NCI-H1694 treated with DMSO at 0.1 percent for 48 hours (cell line): ENCODE results near the gene FOXP3.
"Not testable (repeated sequence)": the region's sequence is repeated elsewhere in the genome, so short reads cannot be mapped to it uniquely, and the experiment has no call there.

Experiments used
- DNase-seq: peaks from one replicate; lab custom pipeline; 2025; lab: John Stamatoyannopoulos, UW

The FOXP3 gene

DNA sequence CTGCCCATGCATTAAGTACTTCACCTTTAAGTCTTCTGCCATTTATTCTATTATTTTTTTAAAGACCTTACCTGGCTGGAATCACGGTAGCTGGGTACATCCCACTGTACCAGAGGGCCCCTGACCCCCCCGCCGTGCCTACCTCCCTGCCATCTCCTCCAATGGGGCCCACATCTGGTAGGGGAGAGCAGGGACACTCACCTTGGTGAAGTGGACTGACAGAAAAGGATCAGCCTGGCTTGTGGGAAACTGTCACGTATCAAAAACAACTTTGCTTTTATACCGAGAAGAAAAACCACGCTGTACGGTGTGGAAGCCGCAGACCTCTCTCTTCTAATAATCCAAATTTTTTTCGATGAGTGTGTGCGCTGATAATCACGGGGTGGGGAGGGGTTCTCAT is at the start of gene FOXP3:
FOXP3 (minus strand) TSS at position 251 of the 400 bp plus-strand sequence. CDS start 6,205 bp downstream, outside the sequence.
- no peak for DNase-seq

GRCh38 chrX:49312176-49312575 is 47.7 kb upstream of the FOXP3 start:
- no peak for DNase-seq

DNA sequence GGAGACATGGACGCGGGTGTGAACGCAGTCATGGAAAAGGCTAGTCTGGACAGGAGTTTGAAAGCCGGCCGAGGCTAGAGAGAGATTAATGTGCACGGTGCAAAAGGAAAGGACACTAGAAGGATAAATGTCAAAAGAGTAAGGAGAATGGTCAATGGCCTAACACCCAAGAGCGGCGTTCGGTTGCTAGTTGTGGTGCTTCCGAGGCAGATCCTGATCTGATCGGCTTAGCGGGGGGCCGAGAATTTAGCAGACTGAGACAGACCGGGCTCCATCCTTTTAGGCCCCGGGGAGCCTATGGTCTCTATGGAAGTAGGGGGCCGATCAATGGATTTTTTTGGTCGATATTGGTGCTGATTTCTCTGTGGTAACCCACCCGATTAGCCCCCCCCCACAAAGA is 45.9 kb upstream of the FOXP3 start:
- no peak for DNase-seq

GRCh38 chrX:49309401-49309981 is 45.0 kb upstream of the FOXP3 start:
- no peak for DNase-seq

DNA sequence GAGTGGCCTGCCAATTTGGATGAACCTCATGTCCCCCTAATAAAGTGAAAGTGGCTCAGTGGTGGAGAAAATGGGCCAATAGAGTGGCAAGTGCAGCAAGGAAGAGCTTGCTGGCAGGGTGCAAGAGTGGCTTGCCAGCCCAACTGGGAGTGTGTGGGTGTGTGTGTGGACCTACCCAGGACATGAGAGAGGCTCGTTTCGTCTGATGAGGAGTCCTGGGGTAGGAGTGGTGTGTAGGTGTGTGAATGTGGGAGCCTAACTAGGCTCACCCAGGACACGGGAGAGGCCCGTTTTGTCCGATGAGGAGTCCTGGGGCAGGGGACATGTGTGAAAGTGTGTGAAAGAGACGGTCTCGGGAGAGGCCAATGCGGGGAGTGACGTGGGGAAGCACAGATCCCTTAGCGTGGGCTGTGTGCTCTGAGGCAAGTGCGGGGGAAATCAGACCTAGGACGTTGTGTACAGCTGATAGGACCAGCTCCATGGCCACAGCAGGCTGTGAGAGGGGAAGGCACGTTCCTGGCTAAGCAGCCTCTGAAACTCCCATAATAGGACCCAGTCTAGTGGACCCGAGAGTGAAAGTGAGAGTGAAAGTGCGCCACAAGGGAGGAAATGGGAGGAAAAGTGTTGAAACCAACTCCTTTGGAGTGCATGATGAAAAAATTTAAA is 44.2 kb upstream of the FOXP3 start:
- no peak for DNase-seq

DNA sequence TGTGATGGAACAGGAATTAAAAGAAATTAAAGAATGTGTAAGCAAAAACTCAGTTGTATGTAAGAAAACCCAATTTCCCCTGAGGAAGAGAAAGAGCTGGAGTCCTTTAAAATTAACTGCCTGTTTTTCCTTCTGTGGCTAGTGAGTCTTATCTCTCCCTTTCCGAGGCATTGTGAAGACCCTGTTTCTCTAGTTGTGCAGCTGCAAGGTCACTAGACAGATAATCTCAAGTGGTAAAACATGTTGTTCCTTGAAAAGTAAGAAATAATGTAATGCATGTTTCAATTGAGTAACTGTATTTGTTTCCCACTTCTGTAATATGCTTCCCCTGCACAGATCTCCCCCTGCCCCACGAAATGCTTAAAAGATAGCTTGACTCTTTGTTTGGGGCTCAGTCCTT is 43.3 kb upstream of the FOXP3 start:
- not testable (repeated sequence) for DNase-seq

GRCh38 chrX:49303346-49303745 is 38.8 kb upstream of the FOXP3 start, which contains the start of gene GAGE10:
GAGE10 (plus strand) TSS chrX:49303646; CDS start chrX:49304860, 1,214 bp downstream.
- no peak for DNase-seq

DNA sequence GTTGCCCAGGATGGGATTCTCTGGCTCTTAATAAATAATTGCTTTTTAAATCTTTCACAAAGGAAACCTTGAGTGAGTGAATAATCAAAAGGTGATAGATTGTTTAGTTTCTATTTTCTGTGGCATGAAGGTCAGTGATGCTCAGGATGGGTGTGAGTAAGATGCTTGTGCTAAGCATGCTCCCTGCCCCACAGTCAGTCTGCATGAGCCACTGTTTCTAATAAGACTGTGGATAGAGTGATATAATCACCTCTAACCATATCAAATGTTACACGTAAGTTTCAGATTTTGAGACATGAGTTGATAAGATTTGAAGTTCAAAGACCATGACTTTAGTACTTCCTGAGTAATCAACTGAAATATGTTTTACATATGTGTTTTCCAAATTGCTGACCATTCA is 36.2 kb upstream of the FOXP3 start:
- no peak for DNase-seq

GRCh38 chrX:49299293-49299692 is 34.8 kb upstream of the FOXP3 start:
- DNase-seq = not testable (repeated sequence)

- DNase-seq = no peak
Observed at GRCh38 chrX:49292400-49293362, 28.2 kb upstream of the FOXP3 start.

GRCh38 chrX:49291615-49292337 is 27.3 kb upstream of the FOXP3 start:
- DNase-seq = peak; percentile 10

- DNase-seq = no peak
Observed at GRCh38 chrX:49290215-49290614, 25.7 kb upstream of the FOXP3 start.

GRCh38 chrX:49287665-49288064 is 23.2 kb upstream of the FOXP3 start:
- DNase-seq = no peak

DNA sequence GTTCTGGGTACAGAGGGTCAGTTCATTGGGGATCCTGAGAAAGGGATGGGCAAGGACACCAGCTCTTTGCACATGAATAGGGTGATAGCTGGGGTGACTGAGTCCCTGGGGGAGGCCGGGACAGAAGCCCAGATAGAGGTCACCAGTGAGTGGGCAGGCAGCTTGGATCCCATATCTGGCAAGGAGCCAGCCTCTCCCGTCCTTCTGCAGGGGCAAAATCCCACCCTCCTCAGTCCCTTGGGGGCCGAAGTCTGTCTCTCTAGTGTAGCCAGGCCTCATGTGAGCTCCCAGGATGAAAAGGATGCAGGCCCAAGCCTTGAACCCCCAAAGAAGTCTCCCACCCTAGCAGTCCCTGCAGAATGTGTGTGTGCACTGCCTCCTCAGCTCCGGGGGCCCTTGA is 22.1 kb upstream of the FOXP3 start:
- DNase-seq = no peak

DNA sequence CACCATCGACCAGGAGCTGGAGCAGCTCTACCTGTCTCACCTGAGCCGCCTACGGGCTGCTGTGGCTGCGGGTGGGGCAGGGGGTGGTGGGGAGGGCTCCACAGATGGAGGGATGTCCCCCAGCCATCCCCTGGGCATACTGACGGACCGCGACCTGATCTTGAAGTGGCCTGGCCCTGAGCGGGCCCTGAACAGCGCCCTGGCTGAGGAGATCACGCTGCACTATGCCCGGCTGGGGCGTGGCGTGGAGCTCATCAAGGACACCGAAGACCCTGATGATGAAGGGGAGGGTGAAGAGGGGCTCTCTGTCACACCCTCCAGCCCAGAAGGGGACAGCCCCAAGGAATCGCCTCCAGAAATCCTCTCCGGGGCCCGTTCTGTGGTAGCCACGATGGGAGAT is 21.6 kb upstream of the FOXP3 start:
- DNase-seq = no peak

- DNase-seq = no peak
Observed at GRCh38 chrX:49284212-49284611, 19.7 kb upstream of the FOXP3 start.

- DNase-seq = no peak
Observed at GRCh38 chrX:49282647-49283011, 18.1 kb upstream of the FOXP3 start.

DNA sequence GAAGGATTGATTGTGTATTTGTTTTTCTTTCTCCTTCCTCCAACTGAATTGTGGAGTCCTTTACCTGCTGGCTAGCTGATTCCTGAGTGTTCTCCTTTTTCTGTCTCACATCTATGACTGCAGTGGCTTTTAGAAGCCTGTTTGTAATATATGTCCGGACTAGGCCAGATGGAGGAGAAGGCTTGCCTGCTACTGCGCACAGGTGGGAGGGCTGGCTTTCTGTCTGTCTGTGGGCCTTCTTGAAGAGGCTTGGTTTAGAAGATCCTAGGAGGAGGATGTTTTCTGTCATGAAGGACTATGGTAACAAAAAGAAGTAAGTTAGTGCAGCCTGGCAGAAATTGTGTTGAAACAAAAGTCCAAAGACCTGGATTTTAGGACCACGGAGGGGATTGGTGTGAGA is 13.6 kb upstream of the FOXP3 start:
- no peak for DNase-seq

DNA sequence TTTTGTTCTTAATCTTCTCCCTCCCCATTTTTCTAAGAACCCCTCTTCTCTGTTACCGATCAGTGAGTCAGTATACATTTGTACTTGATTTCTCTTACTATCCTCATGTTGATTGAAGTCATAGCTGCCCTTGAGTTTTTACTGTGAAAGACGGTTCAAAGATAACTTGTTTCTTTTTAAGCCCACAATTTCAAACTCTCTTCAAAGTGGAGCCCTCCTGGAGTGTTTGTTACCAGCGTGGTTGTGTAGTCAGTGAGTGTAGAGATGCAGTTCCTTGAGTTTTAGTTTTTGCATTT is 13.0 kb upstream of the FOXP3 start:
- no peak for DNase-seq

GRCh38 chrX:49276671-49277534 is 12.4 kb upstream of the FOXP3 start:
- DNase-seq = no peak

DNA sequence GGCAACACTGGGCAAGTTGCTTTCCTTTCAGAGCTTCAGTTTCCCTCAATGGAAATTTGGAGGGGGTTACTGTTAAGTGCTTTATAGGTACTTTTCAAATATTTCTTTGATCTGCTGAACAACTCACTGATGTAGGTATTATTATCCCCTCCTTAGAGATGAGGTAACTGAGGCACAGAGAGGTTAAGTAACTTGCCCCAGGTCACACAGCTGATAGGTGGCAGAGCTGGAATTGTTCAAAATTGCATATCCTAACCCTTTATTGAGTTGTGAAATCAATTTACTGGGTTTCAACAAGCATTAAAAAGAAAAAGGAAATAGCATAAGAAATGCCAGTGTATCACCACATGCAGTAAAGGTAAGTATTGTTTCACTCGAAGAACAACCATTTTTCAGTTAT is 11.7 kb upstream of the FOXP3 start:
- DNase-seq = no peak
